Right hindlimb (tissue), 1 donor: ENCODE data around the gene FAM20A.
A peak's percentile ranks its signal among the peaks of the same experiment; 100 is the strongest.
"Not testable (repeated sequence)": the region's sequence is repeated elsewhere in the genome, so short reads cannot be mapped to it uniquely, and the experiment has no call there.

Experiments
- DNase-seq: peaks from one replicate; pipeline ENCODE4 v3.0.0-alpha.2; 2018

Gene FAM20A

DNA sequence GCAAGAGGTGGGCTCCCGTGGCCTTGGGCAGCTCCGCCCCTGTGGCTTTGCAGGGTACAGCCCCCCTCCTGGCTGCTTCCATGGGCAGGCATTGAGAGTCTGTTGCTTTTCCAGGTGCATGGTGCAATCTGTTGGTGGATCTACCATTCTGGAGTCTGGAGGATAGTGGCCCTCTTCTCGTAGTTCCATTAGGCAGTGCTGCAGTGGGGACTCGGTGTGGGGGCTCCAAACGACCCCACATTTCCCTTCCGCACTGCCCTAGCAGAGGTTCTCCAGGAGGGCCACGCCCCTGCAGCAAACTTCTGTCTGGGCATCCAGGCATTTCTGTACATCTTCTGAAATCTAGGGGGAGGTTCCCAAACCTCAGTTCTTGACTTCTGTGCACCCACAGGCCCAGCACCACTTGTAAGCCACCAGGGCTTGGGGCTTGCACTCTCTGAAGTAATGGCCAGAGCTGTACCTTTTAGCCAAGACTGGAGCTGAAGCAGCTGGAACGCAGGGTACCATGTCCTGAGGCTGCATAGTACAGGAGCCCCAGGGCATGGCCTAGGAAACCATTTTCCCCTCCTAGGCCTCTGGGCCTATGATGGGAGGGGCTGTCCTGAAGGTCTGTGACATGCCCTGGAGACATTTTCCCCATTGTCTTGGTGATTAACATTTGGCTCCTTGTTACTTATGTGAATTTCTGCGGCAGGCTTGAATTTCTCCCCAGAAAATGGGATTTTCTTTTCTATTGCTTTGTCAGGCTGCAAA, 82.9 kb downstream of the FAM20A start:
- no peak for DNase-seq

DNA sequence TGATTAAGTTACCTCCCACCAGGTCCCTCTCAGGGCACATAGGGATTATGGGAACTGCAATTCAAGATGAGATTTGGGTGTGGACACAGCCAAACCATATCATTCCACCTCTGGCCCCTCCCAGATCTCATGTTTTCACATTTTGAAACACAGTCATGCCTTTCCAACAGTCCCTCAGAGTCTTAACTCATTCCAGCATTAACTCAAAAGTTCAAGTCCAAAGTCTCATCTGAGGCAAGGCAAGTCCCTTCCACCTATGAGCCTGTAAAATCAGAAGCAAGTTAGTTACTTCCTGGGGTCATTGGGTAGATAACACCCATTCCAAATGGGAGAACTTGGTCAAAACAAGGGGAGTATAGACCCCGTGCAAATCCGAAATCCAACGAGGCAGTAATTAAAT, 83.6 kb downstream of the FAM20A start:
- DNase-seq = not testable (repeated sequence)

DNA sequence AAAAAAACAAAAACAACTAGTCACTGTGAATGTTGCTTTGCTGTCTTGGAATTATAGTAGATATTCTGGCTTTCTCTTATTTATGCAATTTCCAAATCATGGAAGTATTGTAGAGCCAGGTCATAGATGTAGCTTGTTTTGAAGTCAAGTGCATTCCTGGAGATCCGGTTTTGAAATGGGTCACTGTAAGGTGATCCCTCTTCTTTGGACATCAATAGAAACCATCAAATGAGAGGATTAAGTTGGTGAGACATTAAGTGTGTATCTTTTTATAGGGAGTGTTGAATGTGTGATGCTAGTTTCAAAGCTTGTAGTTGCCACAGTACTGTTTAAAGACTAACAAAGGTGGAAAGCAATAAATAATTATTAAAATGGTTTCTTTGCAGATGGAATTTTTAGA, 84.4 kb downstream of the FAM20A start:
- no peak for DNase-seq

DNA sequence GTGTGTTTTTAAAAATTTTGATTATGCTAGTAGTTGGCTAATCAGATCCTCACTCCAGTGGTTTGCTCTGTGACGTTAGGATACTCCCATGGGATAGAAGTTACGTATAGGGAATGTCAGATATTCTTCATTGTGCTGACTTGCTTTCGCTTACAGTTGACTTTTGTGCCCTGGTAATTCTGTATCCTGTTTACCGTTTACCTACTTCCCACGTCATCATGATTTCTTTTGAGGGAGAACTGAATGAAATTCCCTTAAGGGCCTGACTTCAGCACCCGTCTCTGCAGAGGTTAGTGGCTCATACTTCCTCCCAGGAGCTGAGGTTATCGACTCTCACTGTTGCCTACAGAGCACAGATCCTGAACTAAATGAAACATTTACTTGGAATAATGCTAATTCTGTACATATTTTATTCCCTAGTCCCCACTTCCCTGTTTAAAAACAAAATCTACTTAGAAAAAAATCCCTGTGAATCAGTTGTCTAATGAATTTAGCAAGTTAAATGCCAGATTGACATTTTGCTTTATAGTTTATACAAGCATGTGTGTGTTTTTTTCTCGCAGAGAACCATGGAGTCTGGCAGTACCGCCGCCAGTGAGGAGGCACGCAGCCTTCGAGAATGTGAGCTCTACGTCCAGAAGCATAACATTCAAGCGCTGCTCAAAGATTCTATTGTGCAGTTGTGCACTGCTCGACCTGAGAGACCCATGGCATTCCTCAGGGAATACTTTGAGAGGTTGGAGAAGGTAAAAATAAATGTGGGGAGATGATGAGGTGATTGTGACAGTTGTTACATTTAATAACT, 86.1 kb downstream of the FAM20A start:
- no peak for DNase-seq

DNA sequence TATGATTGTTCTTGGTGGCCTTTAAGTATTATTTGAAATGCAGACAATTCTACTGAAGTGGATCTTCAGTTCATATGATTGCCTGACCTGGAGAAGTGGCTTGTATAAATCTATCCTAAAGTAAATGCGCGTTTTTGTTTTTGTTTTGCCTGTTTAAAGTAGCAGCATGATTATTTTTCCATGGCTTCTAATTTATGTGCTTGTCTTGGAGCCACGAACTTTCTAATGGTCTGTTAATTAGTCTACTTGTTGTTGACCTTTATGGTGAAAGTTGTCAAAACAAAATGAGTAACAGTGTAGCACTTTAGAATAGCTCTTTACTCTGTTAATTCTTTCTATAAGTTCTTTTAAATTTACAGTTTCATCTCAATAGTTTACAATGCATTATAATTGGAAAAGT, 87.2 kb downstream of the FAM20A start:
- DNase-seq = no peak

GRCh38 chr17:68512960-68513474, 88.2 kb downstream of the FAM20A start:
- peak; percentile 52 for DNase-seq

DNA sequence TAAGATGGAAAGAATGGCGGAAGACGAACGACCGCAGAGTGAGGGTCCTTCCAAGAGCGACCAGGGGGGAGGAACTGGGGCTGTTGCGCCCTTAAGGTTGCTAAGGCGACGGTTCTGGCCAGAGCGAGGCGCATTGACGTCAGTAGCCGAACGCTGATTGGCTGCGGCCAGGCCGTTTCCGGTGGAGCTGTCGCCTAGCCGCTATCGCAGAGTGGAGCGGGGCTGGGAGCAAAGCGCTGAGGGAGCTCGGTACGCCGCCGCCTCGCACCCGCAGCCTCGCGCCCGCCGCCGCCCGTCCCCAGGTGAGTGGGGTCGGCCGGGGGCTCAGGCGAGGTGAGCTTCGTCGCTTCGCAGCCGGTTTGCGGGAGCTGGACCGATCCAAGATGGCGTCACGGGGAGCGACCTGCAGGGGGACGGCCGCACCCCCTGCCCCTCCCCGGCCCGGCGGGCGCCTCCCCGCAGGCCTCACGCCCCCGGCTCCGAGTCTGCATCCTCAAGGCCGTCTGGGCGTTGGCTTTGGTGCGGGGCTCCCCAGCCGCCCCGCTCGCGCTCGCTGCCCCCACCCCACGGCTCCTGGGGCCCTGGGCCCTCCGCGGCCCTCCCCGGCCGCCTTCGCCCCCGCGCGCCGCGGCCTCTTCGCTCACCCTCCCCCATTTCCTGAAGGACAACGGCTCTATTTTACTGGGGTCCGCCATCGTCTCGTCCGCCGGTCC, 88.8 kb downstream of the FAM20A start, which contains the start of gene PRKAR1A:
Gene PRKAR1A (plus strand): TSS at position 184 of the 713 bp plus-strand sequence. CDS start 2,970 bp downstream, outside the sequence.
- peak; percentile 98 for DNase-seq

DNA sequence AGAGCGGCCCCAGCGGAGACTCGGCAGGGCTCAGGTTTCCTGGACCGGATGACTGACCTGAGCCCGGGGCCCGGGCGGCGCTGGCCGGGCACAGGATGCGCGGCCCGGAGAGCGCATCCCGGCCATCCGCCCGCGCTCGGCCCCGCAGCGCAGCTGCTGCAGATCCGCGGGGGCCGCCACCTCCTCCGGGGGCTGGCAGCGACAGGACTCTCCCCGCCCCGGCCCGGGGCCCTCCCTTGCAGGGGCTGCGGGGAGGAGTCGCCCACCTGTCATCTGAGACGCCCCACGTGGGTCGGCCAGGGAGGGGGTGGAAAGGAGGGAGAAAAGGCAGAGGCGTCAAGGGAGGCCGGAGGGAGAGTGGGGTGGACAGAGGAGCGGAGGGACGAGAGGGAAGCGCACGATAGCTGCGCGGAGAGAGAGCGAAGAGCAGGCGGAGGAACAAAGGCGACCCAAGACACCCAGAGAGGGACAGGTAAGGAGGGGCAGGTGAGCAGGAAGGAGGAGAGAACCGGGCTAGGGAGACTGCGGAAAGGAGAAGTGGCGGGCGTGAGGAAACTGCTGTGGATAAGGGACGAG, 89.4 kb downstream of the FAM20A start:
- peak; percentile 93 for DNase-seq

DNA sequence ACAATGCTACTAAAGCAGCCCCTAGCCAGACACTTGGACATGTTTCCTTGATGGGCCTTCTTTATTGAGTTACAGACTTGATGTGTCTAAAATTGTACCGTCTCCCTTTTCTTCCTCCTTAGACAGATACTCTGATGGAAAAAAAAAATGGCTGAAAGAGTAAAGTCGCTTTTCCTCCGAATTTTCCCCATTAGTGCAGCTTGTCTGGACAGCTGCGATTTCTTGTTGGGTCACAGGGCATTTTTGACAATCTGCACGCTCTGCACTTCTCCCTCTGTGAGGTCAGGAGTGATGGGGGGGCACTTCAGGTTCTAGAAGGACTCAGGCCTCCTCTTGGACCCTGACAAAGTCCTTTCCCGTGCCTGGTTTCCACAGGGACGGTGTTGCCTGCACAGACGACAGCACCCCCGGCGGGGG, 89.9 kb downstream of the FAM20A start:
- DNase-seq = no peak

- peak; percentile 68 for DNase-seq
These were observed 91.8 kb downstream of the FAM20A start for GRCh38 chr17:68509141-68510057.

- DNase-seq = no peak
These were observed 93.6 kb downstream of the FAM20A start for GRCh38 chr17:68507576-68507975.

GRCh38 chr17:68505951-68506350, 95.2 kb downstream of the FAM20A start:
- no peak for DNase-seq

DNA sequence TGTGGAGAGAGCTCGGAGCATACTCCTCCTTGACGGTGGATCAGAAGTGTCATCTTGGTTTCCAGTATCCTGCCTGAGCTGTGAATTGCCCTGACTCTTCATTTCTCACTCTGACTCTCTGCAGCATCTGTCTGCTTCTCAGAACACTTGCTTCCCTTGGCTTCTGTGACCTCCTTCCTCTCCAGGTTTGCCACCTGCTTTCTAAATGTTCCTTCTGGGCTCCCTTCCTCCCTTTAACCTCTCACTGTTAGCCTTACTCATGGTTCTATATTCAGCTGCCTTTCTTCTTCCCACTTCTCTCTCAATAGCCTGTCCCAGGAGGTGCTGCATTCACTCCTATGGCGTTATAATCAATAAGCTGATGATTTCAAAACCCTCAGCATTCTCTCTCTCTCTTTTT, 100.1 kb downstream of the FAM20A start:
- DNase-seq = no peak

DNA sequence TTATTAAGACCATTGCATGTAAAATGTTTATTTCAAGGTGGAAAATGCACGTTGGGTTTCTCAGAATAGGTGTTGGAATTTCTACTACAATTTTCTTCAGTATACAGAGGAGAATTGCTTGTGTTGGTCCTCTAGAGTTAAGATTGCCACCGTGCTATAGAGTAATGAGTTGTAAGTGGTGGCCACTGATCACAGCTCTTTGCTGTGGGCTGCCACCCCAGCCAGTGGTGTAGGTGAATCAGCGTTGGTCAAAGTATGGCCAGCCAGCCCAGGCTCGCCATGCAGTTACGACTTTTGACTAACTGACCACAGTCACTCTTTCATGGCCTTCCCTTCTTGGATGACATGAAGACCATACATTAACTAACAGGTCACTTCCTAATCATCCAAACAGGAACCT, 101.6 kb downstream of the FAM20A start:
- DNase-seq = no peak

DNA sequence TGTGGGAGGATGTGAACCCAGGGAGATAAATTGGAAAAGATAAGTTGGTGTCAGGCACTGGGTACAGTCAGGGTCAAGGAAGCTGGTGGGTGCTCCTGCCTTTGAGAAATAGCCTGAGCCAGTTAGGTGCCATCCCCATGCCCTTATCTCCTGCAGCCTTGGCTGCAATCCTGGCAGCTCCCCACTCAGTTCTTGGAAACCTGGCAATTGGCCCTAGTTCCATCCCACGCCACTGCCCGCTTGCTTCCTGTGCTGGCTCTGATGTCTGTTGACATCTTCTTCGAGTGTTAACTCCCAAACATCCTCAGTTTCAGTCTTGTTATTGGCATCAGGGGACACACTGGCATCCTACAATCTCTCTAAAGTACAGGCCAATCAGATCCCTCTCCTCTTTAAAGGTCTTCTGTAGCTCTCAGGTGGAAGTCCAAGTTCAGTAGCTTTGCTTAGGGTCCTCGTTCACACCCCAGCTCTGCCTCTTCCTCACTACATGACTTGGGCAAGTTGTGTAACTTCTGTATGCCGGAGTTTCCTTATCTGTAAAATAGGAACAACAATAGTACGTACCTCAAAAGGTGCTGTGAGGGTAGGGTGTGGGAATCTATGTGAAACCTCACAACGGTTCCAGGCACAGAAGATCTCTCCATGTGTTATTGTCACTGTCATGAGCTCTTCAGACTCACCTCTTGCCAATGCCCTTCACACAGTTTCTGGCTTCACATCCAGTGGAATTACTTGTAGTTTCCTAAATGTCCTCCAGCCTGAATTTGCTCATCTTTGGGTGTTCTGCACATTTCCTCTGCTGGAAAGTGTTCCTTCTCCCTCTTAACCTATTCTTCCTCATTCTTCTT, 102.5 kb downstream of the FAM20A start:
- DNase-seq = no peak

GRCh38 chr17:68497885-68498319, 103.3 kb downstream of the FAM20A start:
- no peak for DNase-seq

DNA sequence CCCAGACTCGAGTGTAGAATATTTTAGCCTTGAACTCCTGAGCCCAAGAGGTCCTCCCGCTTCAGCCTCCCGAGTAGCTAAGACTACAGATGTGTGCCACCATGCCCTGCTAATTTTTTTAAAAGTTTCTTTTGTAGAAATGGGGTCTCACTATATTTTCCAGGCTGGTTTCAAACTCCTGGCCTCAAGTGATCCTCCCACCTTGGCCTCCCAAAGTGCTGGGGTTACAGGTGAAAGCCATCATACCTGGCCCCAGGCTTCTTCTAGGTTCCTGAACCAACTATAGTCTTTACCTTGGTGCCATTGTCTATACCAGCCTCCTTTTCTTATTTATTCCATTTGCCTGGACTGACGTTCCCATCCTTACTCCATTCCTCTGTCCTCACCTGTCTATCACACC, 106.1 kb downstream of the FAM20A start:
- no peak for DNase-seq

DNA sequence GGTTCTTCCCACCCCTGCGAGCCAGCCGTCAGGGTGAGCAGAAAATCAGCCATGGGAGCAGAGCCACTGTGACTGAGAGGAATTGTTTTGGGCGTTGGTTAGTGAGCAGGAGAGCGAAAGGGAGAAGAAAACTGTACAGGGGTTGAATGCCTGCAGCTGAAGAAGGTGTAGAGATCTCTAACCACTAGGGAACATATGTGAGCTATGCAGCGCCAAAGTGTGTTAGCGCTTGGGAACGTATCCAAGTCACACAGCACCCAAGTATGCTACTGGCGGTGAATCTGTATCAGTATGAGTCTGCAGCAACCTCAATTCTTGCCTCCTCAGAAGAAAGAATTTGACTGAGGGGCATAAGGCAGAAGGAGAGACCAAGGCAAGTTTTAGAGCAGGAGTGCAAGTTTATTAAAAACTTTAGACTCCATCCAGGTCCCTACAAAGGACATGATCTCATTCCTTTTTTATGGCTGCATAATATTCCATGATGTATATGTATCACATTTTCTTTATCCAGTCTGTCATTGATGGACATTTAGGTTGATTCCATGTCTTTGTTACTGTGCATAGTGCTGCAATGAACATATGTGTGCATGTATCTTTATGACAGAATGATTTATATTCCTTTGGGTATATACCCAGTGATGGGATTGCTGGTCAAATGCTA, 108.6 kb downstream of the FAM20A start:
- DNase-seq = not testable (repeated sequence)

DNA sequence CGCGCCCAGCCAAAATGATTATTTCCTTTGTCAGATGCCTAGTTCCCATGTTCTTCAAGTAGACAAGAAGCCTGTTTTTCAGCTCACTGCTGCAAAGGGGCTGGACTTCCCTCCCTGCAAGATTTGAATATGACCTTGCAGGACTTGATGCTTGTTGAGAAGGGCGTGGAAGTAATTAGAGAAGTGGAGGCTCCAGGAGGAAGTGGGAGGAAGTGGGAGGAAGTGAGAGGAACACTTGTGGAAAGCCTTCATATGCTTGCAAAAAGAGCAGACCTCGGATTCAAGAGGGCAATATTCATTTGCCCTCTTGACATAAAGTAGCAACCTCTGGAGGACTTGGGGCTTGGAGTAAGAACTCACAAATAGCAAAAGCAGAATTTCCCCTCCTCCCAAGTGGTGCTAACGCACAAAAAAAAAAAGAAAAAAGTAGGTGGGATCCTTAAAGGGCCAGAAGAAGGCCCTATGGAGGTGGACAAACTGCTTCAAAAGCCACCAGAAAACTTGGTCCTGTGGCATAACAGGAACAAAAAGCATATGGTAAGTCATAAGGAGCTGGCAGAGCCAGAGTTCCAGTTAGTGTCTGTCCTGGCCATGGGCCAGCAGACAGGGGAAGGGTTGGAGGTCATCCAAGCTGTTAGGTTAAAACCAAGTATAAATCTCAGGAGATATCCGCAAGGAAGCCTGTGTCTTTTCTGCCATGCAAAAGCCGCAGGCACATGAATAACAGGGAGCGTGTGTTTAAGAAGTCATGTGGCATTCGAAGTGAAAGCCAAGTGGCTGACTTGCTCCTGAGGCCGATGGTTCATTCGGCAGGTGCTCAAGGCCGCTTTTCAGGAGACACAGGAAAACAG, 109.6 kb downstream of the FAM20A start:
- DNase-seq = no peak
